Mesenchymal stem cell (in vitro differentiated cells and primary cell): Measurements from ENCODE around the gene TSHZ3.

ENCODE experiments used
- DNase-seq: peaks from one replicate; pipeline ENCODE4 v3.0.0-alpha.2; 2013
- H2AFZ ChIP-seq: one replicate; pipeline ENCODE4 v1.6.1; 2013; ENCODE audit warnings: low read depth, mild to moderate bottlenecking, control low read depth, inconsistent platforms, low read length, moderate library complexity
- H2AK5ac ChIP-seq: 2 replicates; pipeline ENCODE4 v1.6.1; 2013; ENCODE audit warnings: low read length, moderate library complexity, mild to moderate bottlenecking, inconsistent platforms; ENCODE audit not compliant: severe bottlenecking
- H2BK120ac ChIP-seq: one replicate; pipeline ENCODE4 v1.6.1; 2013; ENCODE audit warnings: low read depth, mild to moderate bottlenecking, inconsistent platforms, low read length, moderate library complexity
- H2BK12ac ChIP-seq, 2 experiments: one replicate each; pipeline ENCODE4 v1.6.1; 2013; ENCODE audit warnings: inconsistent platforms in 2 of 2, low read length in 2 of 2, mild to moderate bottlenecking in 2 of 2, moderate library complexity in 2 of 2, control low read depth in 1 of 2
- H2BK15ac ChIP-seq: one replicate; pipeline ENCODE4 v1.6.1; 2013; ENCODE audit warnings: mild to moderate bottlenecking, low read depth, inconsistent platforms; ENCODE audit not compliant: poor library complexity, severe bottlenecking
- H2BK5ac ChIP-seq: 2 replicates; pipeline ENCODE4 v1.6.1; 2013; ENCODE audit warnings: low read depth, mild to moderate bottlenecking, low read length, control low read depth, inconsistent platforms; ENCODE audit not compliant: poor library complexity, severe bottlenecking
- H3K14ac ChIP-seq, 2 experiments: one replicate each; pipeline ENCODE4 v1.6.1; 2013; ENCODE audit warnings: inconsistent platforms in 2 of 2, low read length in 2 of 2, control low read depth in 1 of 2, mild to moderate bottlenecking in 1 of 2, moderate library complexity in 1 of 2
- H3K18ac ChIP-seq, 2 experiments: one replicate each; pipeline ENCODE4 v1.6.1; 2013; ENCODE audit warnings: inconsistent platforms in 2 of 2, low read length in 2 of 2, control low read depth in 1 of 2, low read depth in 1 of 2, mild to moderate bottlenecking in 1 of 2
- H3K23ac ChIP-seq, 2 experiments: one replicate each; pipeline ENCODE4 v1.6.1; 2013; ENCODE audit warnings: inconsistent platforms in 2 of 2, low read length in 2 of 2, mild to moderate bottlenecking in 2 of 2, moderate library complexity in 2 of 2, control low read depth in 1 of 2
- H3K27ac ChIP-seq: 2 replicates; pipeline ENCODE4 v1.5.1; 2013; ENCODE audit warnings: mild to moderate bottlenecking, moderate library complexity, low read length, control low read depth, inconsistent platforms; ENCODE audit not compliant: poor library complexity, severe bottlenecking
- H3K27me3 ChIP-seq, 2 experiments: 2 replicates each; pipeline versions ENCODE4 v1.6.1 to v1.7.0; 2013; ENCODE audit warnings: low read length in 2 of 2, mild to moderate bottlenecking in 2 of 2, moderate library complexity in 2 of 2, control low read depth in 1 of 2, inconsistent platforms in 1 of 2; ENCODE audit not compliant: control insufficient read depth in 1 of 2, insufficient read depth in 1 of 2
- H3K36me3 ChIP-seq, 2 experiments: 2 replicates each; pipeline versions ENCODE4 v1.6.1 to v1.7.0; 2013; ENCODE audit warnings: low read length in 2 of 2, control low read depth in 1 of 2, inconsistent platforms in 1 of 2, low read depth in 1 of 2, mild to moderate bottlenecking in 1 of 2; ENCODE audit not compliant: insufficient read depth in 2 of 2, control insufficient read depth in 1 of 2
- H3K4ac ChIP-seq, 2 experiments: one replicate each; pipeline ENCODE4 v1.6.1; 2013; ENCODE audit warnings: inconsistent platforms in 2 of 2, low read length in 2 of 2, mild to moderate bottlenecking in 2 of 2, moderate library complexity in 2 of 2, control low read depth in 1 of 2, low read depth in 1 of 2
- H3K4me1 ChIP-seq: 2 replicates; pipeline ENCODE4 v1.6.1; 2013; ENCODE audit warnings: low read depth, low read length, control low read depth; ENCODE audit not compliant: control insufficient read depth, insufficient read depth
- H3K4me2 ChIP-seq: 2 replicates; pipeline ENCODE4 v1.6.1; 2013; ENCODE audit warnings: low read length, mild to moderate bottlenecking, inconsistent platforms; ENCODE audit not compliant: poor library complexity, severe bottlenecking
- H3K4me3 ChIP-seq, 2 experiments: 2 replicates each; pipeline versions ENCODE4 v1.5.1 to v1.7.0; 2013; ENCODE audit warnings: low read length in 2 of 2, mild to moderate bottlenecking in 2 of 2, control low read depth in 1 of 2, low read depth in 1 of 2; ENCODE audit not compliant: insufficient read depth in 1 of 2
- H3K79me1 ChIP-seq: replicated peaks from 2 replicates; pipeline ENCODE4 v1.6.1; 2013; ENCODE audit warnings: mild to moderate bottlenecking, control low read depth, low read length, inconsistent platforms; ENCODE audit not compliant: poor library complexity, severe bottlenecking
- H3K9ac ChIP-seq: 2 replicates; pipeline ENCODE4 v1.7.0; 2013; ENCODE audit warnings: mild to moderate bottlenecking, low read length, moderate library complexity
- H3K9me3 ChIP-seq: 2 replicates; pipeline ENCODE4 v1.7.0; 2013; ENCODE audit warnings: mild to moderate bottlenecking, low read length; ENCODE audit not compliant: control insufficient read depth
- H4K8ac ChIP-seq: one replicate; pipeline ENCODE4 v1.6.1; 2013; ENCODE audit warnings: inconsistent platforms, mild to moderate bottlenecking, low read length, moderate library complexity
- H4K91ac ChIP-seq: one replicate; pipeline ENCODE4 v1.6.1; 2013; ENCODE audit warnings: mild to moderate bottlenecking, low read length, inconsistent platforms
- WGBS: methylation state at CpG from one replicate; pipeline ENCODE4 v1.1.7; 2013; ENCODE audit warnings: mixed read lengths; 5-methylcytosine and 5-hydroxymethylcytosine counted together

The TSHZ3 gene

DNA sequence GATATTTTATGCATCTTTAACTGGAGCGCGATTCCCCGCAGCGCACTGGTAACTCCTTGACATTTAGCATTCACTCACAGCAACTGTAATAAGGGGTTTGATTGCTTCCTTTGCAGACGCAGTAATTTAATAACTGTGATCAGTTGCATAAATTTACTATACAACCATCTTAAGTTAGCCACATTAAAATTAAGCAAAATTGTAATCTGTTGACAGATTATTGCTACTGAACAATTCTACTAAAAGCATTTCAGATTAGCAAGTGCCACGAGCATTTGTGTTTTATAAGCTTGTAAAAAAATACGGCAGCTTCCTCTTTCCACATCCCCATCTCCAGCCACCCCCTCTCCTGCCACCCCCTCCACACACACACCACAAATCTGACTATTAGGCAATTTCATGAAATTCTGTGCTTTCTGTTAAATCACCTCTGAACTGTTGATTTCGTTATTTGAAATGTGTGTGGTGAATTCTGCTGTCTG lies 44.4 kb downstream of the TSHZ3 start:
- no peak overlapping the region for H4K8ac ChIP-seq
- no peak overlapping the region for H4K91ac ChIP-seq
- H3K4me3 ChIP-seq = no peak overlapping the region
- H3K23ac ChIP-seq = no peak overlapping the region
- H3K27ac ChIP-seq = no peak overlapping the region
- H2BK15ac ChIP-seq = no peak overlapping the region
- no peaks in the 10 kb centered on the region for H3K9me3 ChIP-seq
- peaks cover 37% of the 10 kb centered on the region for H3K79me1 ChIP-seq
- H3K27me3 ChIP-seq = no peaks in the 10 kb centered on the region
- H2BK120ac ChIP-seq = no peak overlapping the region
- H3K14ac ChIP-seq = no peak overlapping the region
- no peak overlapping the region for H2BK5ac ChIP-seq
- no peak overlapping the region for H3K9ac ChIP-seq
- no peak overlapping the region for H3K4me2 ChIP-seq
- H2BK12ac ChIP-seq = no peak overlapping the region
- H3K18ac ChIP-seq = no peak overlapping the region
- H2AFZ ChIP-seq = no peak overlapping the region
- WGBS = 97% methylated on average over 7 of the region's 8 CpGs
- peaks cover 30 to 31% of the 10 kb centered on the region in 2 experiments for H3K36me3 ChIP-seq
- DNase-seq = no peak
- H3K4ac ChIP-seq = no peak overlapping the region
- peaks cover 10% of the 10 kb centered on the region for H3K4me1 ChIP-seq
- H2AK5ac ChIP-seq = no peak overlapping the region

DNA sequence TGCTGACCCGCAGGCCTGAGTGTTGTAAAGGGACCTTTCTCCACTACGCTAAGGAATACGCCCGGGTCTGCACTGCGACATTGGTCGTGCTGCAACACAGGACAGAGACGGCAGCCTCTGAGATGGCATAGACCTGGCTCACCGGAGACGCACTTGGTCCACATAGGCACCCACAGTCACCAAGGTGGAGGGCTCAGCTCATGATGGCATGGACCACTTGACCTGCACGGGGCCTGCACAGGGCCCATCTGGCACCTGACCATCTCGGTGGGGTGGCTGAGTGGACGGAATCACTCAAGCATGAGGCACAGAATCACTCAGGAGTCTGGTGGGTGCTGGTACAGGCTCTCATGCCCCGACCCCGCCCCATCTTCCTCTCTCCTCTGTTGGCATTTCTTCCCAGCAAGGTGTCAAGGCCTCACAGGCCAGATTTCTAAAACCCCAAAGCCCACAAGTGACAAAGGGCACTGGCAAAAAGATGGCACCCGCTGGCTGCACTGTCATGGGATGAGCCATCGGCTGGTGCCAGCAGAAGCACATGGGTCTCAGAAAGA lies 45.9 kb downstream of the TSHZ3 start:
- H3K36me3 ChIP-seq = peaks cover 21 to 22% of the 10 kb centered on the region in 2 experiments
- H3K18ac ChIP-seq = peak overlapping the region in 1 of 2 experiments; percentile 35
- DNase-seq = no peak
- H3K4me2 ChIP-seq = no peak overlapping the region
- no peaks in the 10 kb centered on the region for H3K9me3 ChIP-seq
- H3K4me3 ChIP-seq = no peak overlapping the region
- H3K9ac ChIP-seq = no peak overlapping the region
- no peak overlapping the region for H2BK120ac ChIP-seq
- H4K91ac ChIP-seq = no peak overlapping the region
- H3K27ac ChIP-seq = no peak overlapping the region
- no peak overlapping the region for H3K4ac ChIP-seq
- H3K27me3 ChIP-seq = no peaks in the 10 kb centered on the region
- peaks cover 10% of the 10 kb centered on the region for H3K4me1 ChIP-seq
- H2AK5ac ChIP-seq = no peak overlapping the region
- no peak overlapping the region for H4K8ac ChIP-seq
- 98% methylated on average over 15 of the region's 16 CpGs for WGBS
- peak overlapping the region in 1 of 2 experiments; percentile 19 for H3K14ac ChIP-seq
- H2BK5ac ChIP-seq = no peak overlapping the region
- H2BK12ac ChIP-seq = no peak overlapping the region
- no peak overlapping the region for H3K23ac ChIP-seq
- H3K79me1 ChIP-seq = peaks cover 32% of the 10 kb centered on the region
- no peak overlapping the region for H2AFZ ChIP-seq
- H2BK15ac ChIP-seq = no peak overlapping the region

DNA sequence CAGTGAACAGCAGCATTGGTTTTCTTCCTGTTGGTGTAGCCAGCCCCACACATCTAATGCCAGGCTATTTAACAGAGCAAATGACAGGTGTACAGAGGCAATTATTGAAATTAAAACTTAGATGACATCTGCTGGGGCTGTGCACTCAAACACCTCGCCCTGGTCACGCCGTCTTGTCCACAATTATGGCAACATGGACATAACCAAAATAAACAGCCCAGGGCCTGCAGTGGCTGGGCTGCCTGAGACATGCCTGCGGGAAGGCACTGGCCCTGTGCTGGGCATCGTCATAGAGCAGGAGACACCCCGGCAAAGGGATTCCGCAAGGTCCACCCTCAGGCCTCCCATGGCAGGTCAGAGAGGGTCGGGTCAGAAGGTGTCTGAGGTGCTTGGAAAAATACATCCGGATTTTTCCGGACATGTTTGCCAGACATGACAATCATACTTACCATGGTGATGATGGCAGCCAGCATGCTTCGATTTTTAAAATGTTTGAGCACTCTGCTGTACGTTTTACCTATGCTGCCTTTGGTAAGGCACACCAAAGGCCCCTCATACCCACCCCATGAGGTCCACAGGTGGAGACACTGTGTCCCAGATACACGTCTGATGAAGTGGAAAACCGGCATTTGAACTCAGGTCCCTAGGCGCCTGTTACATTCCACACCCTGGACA lies 47.8 kb downstream of the TSHZ3 start:
- Histone ChIP-seq H3K4me2 (no peak overlapping the region), H4K91ac (peak overlapping the region; percentile 61), H3K14ac (peak overlapping the region in 1 of 2 experiments; percentile 18), H4K8ac (no peak overlapping the region), H3K79me1 (peaks cover 39% of the 10 kb centered on the region), H2AFZ (no peak overlapping the region), H3K27ac (no peak overlapping the region), H3K27me3 (no peaks in the 10 kb centered on the region), H3K4ac (no peak overlapping the region), H3K4me3 (no peak overlapping the region), H3K9me3 (no peaks in the 10 kb centered on the region), H2AK5ac (no peak overlapping the region), H3K23ac (no peak overlapping the region), H2BK5ac (no peak overlapping the region), H2BK120ac (no peak overlapping the region), H3K9ac (no peak overlapping the region), H3K4me1 (peaks cover 19% of the 10 kb centered on the region), H2BK12ac (no peak overlapping the region), H2BK15ac (no peak overlapping the region), H3K18ac (no peak overlapping the region), H3K36me3 (peaks cover 21 to 29% of the 10 kb centered on the region in 2 experiments)
- WGBS = 92% methylated on average over 15 of the region's 15 CpGs
- DNase-seq = no peak

DNA sequence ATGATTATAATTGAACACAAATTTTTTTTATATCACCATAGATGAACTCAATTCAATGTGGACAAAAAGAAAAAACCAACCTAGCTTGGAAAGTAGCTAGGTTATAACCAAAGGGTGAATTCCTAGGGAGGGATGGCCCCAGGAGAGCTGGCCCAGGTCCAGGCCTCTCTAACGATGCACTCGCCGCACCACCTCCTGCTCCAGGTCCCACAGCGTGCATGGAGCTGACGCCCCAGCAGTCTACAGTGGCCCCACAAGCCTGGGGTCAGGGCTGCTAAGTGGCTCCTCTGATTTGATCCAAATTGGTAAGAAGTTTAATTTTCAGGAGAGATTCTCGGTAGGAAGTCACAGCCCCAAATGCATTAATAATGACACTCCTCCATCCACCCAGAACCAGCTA lies 48.8 kb downstream of the TSHZ3 start:
- Histone ChIP-seq H3K4ac (no peak overlapping the region), H3K36me3 (peaks cover 20 to 28% of the 10 kb centered on the region in 2 experiments), H3K9ac (no peak overlapping the region), H3K27me3 (no peaks in the 10 kb centered on the region), H2BK15ac (no peak overlapping the region), H3K4me1 (peaks cover 19% of the 10 kb centered on the region), H4K8ac (no peak overlapping the region), H3K27ac (no peak overlapping the region), H2BK5ac (no peak overlapping the region), H2BK12ac (no peak overlapping the region), H2AFZ (no peak overlapping the region), H3K9me3 (no peaks in the 10 kb centered on the region), H3K4me2 (no peak overlapping the region), H2AK5ac (no peak overlapping the region), H3K14ac (no peak overlapping the region), H3K79me1 (peaks cover 36% of the 10 kb centered on the region), H2BK120ac (no peak overlapping the region), H3K23ac (no peak overlapping the region), H3K18ac (no peak overlapping the region), H4K91ac (no peak overlapping the region), H3K4me3 (no peak overlapping the region)
- no peak for DNase-seq
- 88% methylated on average over 5 of the region's 6 CpGs for WGBS
